CD4-positive, alpha-beta T cell treated with Interleukin-17A for 1 hour (primary cell): ENCODE results near the gene CASK.
A peak's percentile ranks its signal among the peaks of the same experiment; 100 is the strongest.

Experiments used
- DNase-seq: peaks from one replicate; pipeline ENCODE4 v3.0.0-alpha.2; 2020

The CASK gene, protein sequence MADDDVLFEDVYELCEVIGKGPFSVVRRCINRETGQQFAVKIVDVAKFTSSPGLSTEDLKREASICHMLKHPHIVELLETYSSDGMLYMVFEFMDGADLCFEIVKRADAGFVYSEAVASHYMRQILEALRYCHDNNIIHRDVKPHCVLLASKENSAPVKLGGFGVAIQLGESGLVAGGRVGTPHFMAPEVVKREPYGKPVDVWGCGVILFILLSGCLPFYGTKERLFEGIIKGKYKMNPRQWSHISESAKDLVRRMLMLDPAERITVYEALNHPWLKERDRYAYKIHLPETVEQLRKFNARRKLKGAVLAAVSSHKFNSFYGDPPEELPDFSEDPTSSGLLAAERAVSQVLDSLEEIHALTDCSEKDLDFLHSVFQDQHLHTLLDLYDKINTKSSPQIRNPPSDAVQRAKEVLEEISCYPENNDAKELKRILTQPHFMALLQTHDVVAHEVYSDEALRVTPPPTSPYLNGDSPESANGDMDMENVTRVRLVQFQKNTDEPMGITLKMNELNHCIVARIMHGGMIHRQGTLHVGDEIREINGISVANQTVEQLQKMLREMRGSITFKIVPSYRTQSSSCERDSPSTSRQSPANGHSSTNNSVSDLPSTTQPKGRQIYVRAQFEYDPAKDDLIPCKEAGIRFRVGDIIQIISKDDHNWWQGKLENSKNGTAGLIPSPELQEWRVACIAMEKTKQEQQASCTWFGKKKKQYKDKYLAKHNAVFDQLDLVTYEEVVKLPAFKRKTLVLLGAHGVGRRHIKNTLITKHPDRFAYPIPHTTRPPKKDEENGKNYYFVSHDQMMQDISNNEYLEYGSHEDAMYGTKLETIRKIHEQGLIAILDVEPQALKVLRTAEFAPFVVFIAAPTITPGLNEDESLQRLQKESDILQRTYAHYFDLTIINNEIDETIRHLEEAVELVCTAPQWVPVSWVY

DNA sequence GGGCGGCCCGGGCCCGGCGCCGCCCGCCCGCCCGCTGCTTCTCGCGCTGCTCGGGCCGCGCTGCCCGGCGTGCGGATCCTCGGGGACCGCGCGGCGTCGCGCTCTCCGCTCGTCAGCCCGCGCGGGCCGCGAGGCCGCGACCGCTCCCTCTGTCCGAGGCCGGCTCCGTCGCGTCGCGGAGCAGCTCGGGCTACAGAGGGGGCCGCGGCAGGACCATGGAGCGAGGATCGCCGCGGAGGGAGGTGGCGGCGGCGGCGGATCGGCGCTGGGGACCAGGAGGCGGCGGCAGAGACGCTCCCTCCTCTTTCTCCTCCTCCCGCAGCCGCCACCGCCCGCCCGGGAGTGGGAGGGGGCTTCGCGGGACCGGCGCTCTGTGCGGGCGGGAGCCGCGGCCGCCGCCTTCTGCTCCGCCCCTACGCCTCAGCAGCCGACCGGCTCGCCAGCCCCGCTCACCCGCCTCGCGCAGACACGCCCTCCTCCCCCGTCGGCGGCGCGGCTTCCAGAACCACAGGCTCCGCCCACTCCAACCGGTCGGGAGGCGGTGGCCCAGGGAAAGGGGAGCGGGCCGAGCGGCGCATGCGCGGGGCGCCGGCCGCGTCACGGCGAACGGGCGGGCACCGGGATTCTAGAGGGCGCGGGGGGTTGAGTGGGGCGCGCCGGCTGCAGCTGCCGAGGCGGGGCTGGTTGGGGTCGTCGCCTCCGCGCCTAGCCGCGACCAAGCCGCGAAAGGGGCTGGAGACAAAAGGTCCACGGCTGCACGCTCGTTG, at the start of gene CASK:
Gene CASK (minus strand): TSS at position 344 of the 767 bp plus-strand sequence. CDS start 566 bp downstream, outside the sequence.
- DNase-seq = peak; percentile 93

DNA sequence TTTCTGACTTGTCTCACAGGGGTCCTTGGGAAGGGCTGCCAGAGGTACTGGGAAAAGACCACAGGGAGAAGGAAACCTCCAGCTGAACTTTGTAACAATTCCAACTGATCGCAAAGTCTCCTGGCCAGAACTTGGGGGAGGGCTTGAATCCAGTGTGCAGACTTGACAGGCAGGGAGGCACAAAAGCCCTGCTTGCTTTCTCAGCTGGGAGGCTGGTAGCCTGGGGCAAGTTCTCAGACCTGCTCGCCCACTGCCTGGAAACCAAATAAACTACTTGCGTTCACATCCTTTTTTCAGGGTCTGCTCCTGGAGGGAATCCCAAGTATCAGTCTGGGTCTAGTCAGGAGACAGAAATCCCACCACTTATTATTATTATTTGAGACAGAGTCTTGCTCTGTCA, 48.0 kb upstream of the CASK start:
- DNase-seq = no peak

DNA sequence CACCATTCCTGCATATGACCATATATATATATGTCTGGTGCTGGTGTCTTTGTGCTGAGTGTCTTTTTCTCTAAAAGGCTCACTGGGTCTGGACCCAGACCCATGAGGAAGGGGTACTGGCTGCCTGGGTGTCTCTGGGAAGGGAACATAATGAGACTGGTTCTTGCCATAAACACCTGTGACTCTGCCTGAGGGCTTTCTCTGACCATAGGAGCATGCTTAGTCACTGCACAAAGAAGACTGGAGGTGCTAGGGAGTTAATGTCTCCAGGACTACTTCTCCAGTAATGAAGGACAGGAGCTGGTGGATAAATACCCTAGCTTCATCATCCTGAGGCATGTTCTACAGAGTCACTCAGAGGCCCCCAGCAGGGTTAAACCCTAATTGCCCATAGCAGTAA, 47.1 kb upstream of the CASK start:
- no peak for DNase-seq

DNA sequence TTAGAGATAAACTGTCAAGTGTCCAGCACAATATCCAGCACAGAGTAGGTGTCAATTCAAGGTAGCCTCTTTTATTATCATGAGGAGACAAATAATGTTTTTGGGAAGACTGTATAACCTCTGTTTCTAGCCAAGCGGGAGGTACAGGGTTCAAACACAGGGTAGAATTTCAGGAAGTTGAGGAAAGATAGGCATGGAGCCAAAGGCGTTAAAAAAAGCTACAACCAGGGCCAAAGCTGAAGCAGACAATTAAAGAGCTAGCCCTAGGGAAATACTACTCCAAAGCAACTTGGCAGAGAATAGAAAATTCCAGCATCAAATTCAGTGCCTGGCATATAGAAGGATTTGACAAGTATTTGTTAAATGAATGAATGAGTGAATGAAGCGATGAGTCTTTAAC, 40.0 kb upstream of the CASK start:
- DNase-seq = no peak

DNA sequence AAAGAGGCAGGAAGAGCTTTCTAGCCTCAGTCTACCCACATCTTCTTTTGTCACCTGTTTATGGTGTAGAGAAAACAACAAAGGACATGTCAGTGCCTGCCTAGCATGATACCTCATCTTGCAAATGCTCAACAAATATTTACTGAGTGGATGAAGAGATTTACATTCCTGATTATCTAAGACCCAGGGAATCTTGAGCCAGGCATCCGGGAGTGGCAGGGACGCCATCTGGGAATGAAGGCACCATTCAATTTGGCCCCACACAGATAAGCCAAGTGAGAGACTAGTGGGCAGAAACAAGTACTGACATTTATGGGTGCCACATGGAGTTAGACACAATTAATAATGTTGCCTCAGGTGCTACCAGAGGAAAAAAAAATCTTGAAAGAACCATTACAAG, 36.8 kb upstream of the CASK start:
- DNase-seq = no peak

DNA sequence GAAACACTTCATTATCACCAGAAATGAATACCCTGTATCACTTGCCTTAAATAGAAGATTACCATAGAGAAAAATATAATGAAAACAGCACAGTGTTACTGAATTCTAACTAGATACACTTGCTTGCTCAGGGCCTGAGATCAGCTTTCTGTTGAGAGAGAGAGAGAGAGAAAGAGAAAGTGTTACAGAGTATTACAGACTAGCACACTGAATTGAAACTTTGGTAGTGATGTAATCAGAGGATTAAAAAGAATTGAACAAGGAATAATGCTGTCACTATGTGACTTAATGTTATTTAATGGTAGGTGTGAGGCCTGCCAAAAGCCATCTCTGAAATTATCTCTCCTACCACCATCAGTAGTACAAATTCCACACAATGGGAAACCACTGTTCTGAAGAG, 35.5 kb upstream of the CASK start:
- no peak for DNase-seq

DNA sequence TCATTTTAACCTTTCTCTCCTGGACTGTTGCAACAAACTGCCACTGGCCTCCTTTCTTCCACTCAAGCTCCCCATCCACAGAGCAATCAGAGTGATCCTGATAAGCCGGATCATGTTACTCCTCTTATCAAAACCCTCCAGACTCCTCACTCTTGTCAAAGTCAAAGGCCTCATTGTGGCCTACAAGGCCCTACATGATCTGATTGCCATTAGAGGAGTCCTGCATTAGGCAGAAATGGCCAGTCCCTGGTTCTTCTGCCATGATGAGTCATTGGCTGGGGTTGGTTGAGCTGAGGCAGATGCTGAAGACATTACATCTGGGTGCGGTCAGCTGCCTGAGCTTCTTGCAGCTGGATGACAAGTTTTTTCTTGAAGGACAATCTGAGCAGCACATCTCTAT, 32.7 kb upstream of the CASK start:
- no peak for DNase-seq

DNA sequence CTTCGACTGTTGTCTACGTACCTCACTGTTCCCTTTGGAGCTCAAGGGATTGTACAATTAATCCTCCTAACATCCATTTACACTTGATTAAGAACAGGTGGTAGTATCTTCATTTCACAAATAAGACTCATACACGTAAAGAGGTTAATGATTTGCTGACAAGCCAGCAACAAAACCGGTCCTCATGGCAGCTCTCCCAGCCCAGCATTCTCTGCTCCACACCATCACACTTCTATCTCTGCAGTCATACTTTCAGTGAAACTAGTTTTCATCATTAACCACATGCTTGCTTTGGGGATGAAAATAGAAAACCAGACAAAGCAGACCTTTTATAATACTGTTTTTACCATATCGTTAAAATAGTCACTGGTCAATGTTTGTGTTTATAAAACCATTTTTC, 28.7 kb upstream of the CASK start:
- DNase-seq = no peak

DNA sequence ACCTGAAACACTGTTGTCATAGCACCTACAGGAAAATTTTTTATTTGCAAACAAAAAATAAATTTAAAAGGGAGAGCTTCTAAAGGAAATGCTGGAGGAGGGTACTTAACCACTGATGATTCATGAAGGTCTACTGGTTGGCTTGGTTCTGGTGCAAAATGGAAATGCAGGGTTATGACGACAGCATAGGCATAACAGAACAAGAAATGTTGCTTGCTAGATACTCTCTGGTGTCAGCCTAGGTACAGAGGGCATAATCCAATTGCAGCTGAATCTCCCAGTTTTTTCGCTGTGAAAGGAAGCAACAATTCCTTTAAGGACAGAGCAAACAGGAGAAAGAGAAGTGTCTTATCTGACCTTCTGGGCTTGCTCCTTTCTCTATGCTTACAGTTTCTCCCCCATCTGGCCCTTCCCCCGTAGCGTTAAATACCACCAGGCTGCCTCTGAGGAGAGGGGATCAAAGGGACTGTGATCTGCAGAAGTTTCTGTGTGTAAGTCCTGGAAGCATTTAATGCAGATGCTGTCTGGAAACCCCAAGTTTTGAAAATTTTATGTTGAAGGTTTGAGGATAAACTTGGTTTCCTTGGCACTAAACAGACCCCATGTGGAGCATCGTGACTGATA, 23.7 kb upstream of the CASK start:
- DNase-seq = no peak

DNA sequence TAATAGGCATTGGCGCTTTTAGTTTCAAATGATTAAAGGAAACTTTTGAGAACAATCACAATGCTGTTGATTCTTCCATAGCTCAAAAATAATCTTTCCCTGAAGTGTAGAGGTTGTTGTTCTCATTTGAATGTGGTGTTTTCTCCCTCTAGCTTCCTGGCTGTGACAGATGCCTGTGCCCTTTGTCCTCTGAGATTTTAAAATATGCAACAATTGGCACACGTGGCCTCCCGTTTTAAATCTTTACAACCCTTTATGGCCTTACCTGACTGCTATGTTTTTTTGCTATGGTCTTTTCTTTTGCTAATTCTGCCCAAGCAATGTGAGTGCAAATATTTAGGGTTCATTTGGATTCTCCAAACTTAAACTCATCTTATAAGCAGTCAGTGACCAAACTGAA, 22.9 kb upstream of the CASK start:
- no peak for DNase-seq

DNA sequence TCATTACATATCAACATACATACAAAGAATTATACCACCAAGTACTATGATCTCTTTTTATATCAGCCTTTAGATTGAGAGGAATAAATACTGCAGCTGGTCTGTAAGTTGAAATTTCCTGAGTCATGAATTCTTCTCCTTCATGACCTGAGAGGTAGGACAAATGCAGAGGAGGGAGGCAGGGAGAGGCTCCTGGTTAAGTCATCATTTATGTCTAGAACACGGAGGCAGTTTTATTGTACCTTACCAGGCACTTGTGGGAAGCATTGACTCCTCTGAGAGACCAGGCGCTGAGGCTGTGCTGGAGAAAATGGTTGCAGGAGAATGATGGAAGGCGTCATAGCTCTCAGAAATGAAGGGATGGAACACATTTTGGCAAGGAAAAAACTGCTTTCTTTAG, 12.5 kb upstream of the CASK start:
- no peak for DNase-seq

DNA sequence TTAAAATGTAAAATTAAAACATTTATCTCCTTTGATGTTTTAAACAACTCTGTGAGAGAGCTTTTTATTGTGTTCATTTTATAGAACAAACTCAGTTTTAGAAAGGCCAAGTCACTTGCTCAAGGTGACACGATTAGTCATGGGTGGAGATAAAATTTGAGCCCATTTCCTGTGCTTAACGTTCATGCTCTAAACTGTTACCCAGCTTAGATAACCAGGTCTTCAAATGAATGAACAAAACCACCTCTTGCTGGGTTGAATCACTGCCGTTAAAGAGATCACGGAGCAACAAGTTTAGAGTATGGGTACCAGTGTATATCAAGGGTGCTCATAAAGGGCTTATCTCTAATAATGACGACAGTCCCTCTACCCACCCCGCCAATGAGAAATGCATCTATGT, 10.2 kb upstream of the CASK start:
- peak; percentile 48 for DNase-seq

DNA sequence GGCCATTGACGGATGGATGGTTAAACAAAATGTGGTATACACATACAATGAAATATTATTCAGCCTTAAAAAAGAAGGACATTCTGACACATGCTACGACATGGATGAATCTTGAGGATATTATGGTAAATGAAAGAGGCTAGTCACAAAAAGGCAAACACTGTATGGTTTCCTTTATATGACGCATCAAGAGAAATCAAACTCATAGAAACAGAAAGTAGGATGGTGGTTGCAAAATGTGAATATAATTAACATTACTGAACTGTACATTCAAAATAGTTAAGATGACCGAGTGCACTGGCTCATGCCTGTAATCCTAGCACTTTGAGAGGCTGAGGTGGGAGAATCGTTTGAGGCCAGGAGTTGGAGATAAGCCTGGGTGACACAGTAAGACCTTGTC, 9.5 kb upstream of the CASK start:
- DNase-seq = no peak

DNA sequence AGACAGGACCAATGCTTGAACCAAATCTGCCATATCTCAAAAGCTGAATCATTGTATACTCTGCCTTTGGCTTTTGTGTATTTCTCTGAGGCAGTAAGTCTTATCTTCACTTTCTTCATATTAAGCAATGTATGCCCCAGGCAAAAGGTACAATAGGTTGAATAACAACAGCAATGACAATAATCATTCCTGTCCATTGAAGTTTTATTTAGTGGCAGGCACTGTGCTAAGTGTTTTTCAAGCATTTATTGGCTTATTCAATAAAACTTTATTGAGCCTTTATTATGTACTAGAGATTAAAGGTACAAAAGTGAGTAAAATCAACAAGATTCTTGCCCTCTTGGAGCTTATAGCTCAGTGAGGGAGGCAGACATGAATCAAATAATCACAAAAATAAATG, 8.2 kb upstream of the CASK start:
- DNase-seq = no peak

DNA sequence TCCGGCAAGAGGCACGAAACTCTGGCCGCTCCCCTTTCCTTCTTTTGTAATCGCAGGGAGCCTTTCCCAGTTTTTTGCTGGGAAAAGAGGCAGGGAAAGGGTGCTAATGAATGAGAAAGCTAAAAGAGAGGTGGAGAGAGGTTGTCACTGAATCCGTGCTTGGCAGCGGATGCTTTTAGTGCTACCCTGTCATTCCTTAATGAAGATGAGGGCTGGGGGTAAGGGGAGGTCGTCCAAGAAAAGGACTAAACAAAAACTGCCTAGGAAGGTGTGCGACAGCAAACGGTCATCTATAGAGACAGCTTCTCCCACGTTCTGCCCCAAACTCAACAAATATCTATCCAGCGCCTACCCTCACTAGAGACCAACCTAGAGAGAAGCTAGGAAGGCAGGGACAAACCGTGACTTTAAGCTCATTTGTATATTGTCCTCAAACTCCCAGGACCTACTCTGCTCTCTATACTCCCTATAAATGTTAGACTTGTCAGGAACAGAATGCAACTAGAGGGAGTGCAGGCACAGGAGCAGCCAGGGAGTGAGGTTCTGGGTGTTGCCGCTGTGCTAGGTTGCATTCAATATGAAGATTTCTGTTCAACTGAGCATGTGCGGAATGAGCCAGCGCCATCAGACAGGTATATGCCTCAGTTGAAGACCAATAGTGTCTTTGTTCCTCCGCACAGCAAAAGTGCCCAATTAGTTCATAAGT, 777 bp upstream of the CASK start:
- peak; percentile 49 for DNase-seq

DNA sequence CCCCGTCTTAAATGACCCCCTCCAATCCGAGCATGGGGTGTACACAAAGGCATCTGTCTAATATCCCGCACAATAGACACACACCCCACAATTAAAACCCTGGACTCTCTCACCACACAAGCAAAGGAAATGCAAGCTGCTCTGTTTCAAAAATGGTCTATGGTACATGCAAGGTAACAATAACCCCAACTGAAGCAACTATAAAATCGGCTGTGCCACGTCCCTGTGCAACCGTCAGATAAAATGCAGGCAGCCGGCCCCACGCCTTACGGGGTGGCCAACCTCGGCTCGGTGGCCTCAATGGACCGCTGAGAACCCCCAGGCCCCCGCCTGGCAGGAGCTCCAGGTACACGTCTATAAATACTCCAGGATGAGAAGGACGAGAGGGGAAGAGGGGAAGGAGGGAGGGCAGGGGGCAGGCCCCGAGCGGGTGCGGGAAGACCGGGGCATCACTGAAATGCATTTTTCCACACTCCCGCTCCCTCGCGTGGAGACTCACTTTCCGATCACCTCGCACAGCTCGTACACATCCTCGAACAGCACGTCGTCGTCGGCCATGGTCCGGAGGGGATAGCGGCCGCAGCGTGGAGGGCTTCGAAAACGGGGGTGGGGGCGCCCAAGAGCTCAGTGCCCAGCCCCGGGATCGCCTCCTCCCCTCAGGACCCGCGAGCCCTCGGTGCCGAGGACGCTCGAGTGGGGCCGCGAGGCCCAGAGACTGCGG, 763 bp downstream of the CASK start:
- peak; percentile 31 for DNase-seq

DNA sequence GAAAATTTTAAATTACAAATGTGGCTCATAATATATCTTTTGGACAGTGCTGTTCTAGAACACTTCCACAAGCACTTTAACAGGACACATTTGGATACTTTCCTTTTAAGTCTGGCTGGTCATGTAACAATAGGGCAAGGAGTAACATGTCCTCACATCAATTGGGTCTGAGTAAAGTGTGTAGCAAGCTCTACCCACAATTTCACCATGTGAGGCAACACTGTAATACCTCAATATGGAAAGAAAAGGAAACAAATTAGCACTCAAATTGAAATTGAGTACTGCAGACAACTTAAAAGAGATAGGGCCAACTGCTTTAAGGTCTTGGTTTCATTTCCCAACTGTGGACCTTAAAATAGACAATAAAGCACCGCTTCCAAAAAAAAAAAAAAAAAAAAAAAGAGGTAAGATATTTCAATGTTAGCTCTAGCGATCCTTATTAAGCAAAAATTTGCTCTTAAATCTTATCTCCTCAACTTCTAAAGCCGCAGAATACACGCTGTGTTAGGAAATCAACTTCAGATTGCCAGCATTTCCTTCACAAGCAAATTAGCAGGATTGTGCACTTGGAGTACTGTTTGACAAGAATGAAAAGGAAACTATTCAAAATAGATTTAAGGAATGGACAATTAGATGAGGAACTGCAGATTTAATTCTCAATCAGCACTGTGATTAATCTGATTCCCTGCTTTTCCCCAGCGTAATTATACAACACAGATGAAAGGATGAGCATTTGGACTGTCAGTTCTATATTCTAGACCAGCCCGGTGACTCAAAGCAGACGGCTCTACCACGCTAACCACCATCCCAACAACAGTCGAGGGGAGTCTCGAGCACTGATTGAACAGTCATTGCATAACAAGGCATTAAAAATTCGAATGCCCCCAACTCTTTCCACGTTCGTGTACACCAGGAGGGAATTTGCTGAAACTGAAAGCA, 1.6 kb downstream of the CASK start:
- DNase-seq = peak; percentile 36

DNA sequence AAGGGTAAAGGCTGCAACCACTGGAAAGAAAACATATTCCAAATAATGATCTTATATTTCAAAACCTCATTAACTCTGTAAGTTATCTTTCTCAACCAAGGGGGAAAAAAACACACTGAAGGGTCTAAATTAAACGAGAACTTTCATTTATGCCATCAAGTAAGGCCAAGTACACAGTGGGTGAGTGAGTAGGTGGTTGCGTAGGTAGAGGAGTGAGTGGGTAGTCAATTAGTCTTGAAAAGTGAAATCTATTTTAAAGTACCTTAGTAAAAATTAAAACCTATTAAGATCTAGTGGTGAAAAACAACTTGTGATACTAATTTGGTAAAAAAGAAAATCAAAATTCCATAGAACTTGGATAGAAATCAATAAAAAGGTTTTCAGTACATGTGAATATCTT, 3.5 kb downstream of the CASK start:
- no peak for DNase-seq

DNA sequence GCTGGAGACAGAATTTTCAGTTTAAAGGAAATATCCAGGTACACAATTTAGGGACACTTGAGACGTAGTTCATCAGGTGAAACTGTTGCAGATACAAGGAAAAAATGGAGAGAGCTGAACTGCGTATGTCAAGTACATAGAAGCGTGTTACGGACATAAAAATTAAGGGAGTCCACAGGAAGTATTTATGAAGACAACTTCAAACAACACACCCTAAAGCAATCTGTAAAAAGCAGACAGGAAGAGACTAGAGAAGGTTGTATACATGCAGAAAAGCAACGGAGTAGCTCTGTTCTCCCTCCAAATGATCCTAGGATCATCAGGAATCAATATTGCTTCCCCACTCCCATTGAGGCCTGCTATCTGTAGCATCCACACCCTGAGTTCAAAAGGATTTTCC, 5.8 kb downstream of the CASK start:
- DNase-seq = peak; percentile 5

DNA sequence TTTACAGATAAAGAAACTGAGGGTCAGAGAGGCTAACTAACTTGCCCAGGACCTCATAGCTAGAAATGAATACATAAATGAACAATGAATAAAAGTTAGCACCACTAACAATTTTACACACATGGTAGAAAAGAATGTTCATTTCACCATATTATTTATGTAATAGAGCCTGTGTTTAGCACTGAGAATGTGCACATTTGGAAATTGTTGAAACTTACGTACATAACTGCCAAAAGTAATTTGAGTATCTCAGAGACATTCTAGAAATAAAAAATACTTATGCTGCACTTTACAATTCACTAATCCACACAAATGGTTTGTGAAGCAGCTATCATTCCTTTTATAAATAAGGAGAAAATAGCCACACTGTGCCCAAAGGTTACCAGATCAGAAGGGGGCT, 9.9 kb downstream of the CASK start:
- DNase-seq = no peak
